Fibroblast of villous mesenchyme (primary cell): ENCODE data around the gene LPCAT1. TPM values are rescaled to one million over a fixed set of nuclear protein-coding genes. Genes with fewer than 3 reads are reported as not detected.

Source experiments
- DNase-seq: peaks from one replicate; pipeline ENCODE4 v3.0.0-alpha.2; 2010; ENCODE audit warnings: low read depth
- H3K4me3 ChIP-seq: 2 replicates; pipeline ENCODE4 v1.5.1; 2011; ENCODE audit warnings: low read depth, mild to moderate bottlenecking, low read length
- total RNA-seq: library from RNA; depleted of rRNA; stranded (reverse); fragments of >200 nt; gene quantifications from 2 replicates; pipeline ENCODE4 v1.2.3, GENCODE V29; 2012
- TF ChIP-seq, protein P1 (sequence below): IDR thresholded peaks from 2 replicates; pipeline ENCODE4 v1.5.1; 2012; ENCODE audit warnings: low read depth, mild to moderate bottlenecking, low read length; ENCODE audit not compliant: insufficient read depth

Gene LPCAT1
- total RNA-seq, 1 donor, result 57.4 TPM

- no peak overlapping the region for H3K4me3 ChIP-seq
- DNase-seq, result no peak
- TF ChIP-seq, protein P1, sequence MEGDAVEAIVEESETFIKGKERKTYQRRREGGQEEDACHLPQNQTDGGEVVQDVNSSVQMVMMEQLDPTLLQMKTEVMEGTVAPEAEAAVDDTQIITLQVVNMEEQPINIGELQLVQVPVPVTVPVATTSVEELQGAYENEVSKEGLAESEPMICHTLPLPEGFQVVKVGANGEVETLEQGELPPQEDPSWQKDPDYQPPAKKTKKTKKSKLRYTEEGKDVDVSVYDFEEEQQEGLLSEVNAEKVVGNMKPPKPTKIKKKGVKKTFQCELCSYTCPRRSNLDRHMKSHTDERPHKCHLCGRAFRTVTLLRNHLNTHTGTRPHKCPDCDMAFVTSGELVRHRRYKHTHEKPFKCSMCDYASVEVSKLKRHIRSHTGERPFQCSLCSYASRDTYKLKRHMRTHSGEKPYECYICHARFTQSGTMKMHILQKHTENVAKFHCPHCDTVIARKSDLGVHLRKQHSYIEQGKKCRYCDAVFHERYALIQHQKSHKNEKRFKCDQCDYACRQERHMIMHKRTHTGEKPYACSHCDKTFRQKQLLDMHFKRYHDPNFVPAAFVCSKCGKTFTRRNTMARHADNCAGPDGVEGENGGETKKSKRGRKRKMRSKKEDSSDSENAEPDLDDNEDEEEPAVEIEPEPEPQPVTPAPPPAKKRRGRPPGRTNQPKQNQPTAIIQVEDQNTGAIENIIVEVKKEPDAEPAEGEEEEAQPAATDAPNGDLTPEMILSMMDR, result no peak
These were observed 105.4 kb downstream of the LPCAT1 start for GRCh38 chr5:1418238-1418920.

- DNase-seq, result no peak
- TF ChIP-seq, protein P1, result no peak
- no peak overlapping the region for H3K4me3 ChIP-seq
These were observed 106.1 kb downstream of the LPCAT1 start for GRCh38 chr5:1417586-1418225.

GRCh38 chr5:1416856-1417469 lies 106.8 kb downstream of the LPCAT1 start:
- no peak for DNase-seq
- no peak overlapping the region for H3K4me3 ChIP-seq
- TF ChIP-seq, protein P1, result no peak

GRCh38 chr5:1415626-1416360 lies 108.0 kb downstream of the LPCAT1 start:
- DNase-seq, result no peak

GRCh38 chr5:1415059-1415425 lies 108.7 kb downstream of the LPCAT1 start:
- no peak overlapping the region for H3K4me3 ChIP-seq
- TF ChIP-seq, protein P1, result no peak
- DNase-seq, result no peak

More at GRCh38 chr5:1415626-1416360, 108.0 kb downstream of the LPCAT1 start:
- TF ChIP-seq, protein P1, result no peak
- no peak overlapping the region for H3K4me3 ChIP-seq

DNA sequence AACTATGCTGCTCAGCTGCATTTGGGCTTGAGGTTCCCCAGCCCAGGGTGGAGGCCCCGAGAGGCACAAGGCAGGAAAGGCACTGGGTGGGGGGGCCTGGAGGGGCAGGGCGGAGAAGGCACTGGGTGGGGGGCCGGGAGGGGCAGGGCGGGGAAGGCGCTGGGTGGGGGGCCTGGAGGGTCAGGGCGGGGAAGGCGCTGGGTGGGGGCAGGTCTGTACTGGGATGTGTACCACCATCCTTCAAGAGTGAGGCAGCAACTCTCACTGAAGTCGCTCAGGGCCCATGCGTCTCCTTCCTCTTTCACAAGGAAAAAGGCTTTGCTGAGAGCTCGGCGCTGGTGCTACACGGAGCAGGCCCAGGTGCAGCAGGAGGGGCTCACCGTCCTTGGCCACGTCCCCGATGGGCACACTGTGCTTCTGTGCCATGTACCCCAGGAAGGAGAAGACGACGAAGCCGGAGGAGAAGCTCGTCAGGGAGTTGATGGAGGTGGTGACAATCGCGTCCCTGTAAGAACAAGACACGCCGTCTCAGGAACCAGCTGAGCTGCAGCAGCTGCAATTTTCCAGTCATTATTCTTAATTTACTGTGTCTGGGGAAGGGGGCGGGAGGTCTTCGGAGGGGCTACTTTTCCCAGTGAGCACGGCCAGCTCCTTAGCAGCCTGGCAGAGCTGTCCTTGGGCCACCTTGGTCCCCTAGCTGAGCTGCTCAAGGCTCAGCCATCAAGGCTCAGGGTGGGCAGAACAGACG lies 109.3 kb downstream of the LPCAT1 start:
- H3K4me3 ChIP-seq, result no peak overlapping the region
- TF ChIP-seq, protein P1, result no peak
- no peak for DNase-seq
